ENCODE results near the gene FRMD1.

The FRMD1 gene

GRCh38 chr6:168042426-168043192 is 36.4 kb downstream of the FRMD1 start:
- FAIRE-seq, result no peak
- TF ChIP-seq POLR2AphosphoS5 (IDR thresholded peaks at IDR 0.05; ENCODE audit: low read depth, low read length) (no peak), POLR2A (IDR thresholded peaks at IDR 0.05; ENCODE audit: low read depth, low read length) (no peak), TAF1 (IDR thresholded peaks at IDR 0.05; ENCODE audit: borderline replicate concordance, low read depth, low read length) (no peak)

GRCh38 chr6:168041928-168042327 is 37.1 kb downstream of the FRMD1 start:
- TF ChIP-seq POLR2A (IDR thresholded peaks at IDR 0.05; ENCODE audit: low read depth, low read length) (no peak), TAF1 (IDR thresholded peaks at IDR 0.05; ENCODE audit: borderline replicate concordance, low read depth, low read length) (no peak), POLR2AphosphoS5 (IDR thresholded peaks at IDR 0.05; ENCODE audit: low read depth, low read length) (no peak)
- FAIRE-seq, result no peak
- DNase-seq (ENCODE audit: insufficient read length), result no peak

More at GRCh38 chr6:168042426-168043192, 36.4 kb downstream of the FRMD1 start:
- no peak for DNase-seq (ENCODE audit: insufficient read length)

- DNase-seq (ENCODE audit: insufficient read length) (no peak), FAIRE-seq (no peak)
- TF ChIP-seq TAF1 (IDR thresholded peaks at IDR 0.05; ENCODE audit: borderline replicate concordance, low read depth, low read length) (no peak), POLR2AphosphoS5 (IDR thresholded peaks at IDR 0.05; ENCODE audit: low read depth, low read length) (no peak), POLR2A (IDR thresholded peaks at IDR 0.05; ENCODE audit: low read depth, low read length) (no peak)
Observed at GRCh38 chr6:168040856-168041496, 38.0 kb downstream of the FRMD1 start.

GRCh38 chr6:168039849-168040248 is 39.2 kb downstream of the FRMD1 start:
- no peak for DNase-seq (ENCODE audit: insufficient read length)
- FAIRE-seq, result no peak
- TF ChIP-seq POLR2AphosphoS5 (IDR thresholded peaks at IDR 0.05; ENCODE audit: low read depth, low read length), result no peak
- TF ChIP-seq POLR2A (IDR thresholded peaks at IDR 0.05; ENCODE audit: low read depth, low read length), result no peak
- TF ChIP-seq TAF1 (IDR thresholded peaks at IDR 0.05; ENCODE audit: borderline replicate concordance, low read depth, low read length), result no peak

- DNase-seq (ENCODE audit: insufficient read length) (no peak), FAIRE-seq (no peak)
- no peak for TF ChIP-seq TAF1 (IDR thresholded peaks at IDR 0.05; ENCODE audit: borderline replicate concordance, low read depth, low read length)
- no peak for TF ChIP-seq POLR2A (IDR thresholded peaks at IDR 0.05; ENCODE audit: low read depth, low read length)
- no peak for TF ChIP-seq POLR2AphosphoS5 (IDR thresholded peaks at IDR 0.05; ENCODE audit: low read depth, low read length)
Observed at GRCh38 chr6:168039301-168039700, 39.7 kb downstream of the FRMD1 start.

GRCh38 chr6:168038576-168039140 is 40.4 kb downstream of the FRMD1 start:
- FAIRE-seq (no peak), DNase-seq (ENCODE audit: insufficient read length) (no peak)
- TF ChIP-seq POLR2AphosphoS5 (IDR thresholded peaks at IDR 0.05; ENCODE audit: low read depth, low read length), result no peak
- TF ChIP-seq TAF1 (IDR thresholded peaks at IDR 0.05; ENCODE audit: borderline replicate concordance, low read depth, low read length), result no peak
- no peak for TF ChIP-seq POLR2A (IDR thresholded peaks at IDR 0.05; ENCODE audit: low read depth, low read length)

- DNase-seq (ENCODE audit: insufficient read length) (no peak), FAIRE-seq (no peak)
Observed at GRCh38 chr6:168037856-168038255, 41.2 kb downstream of the FRMD1 start.

GRCh38 chr6:168037242-168037641 is 41.8 kb downstream of the FRMD1 start:
- FAIRE-seq (no peak), DNase-seq (ENCODE audit: insufficient read length) (no peak)
- TF ChIP-seq POLR2A (IDR thresholded peaks at IDR 0.05; ENCODE audit: low read depth, low read length), result no peak

More at GRCh38 chr6:168037856-168038255, 41.2 kb downstream of the FRMD1 start:
- TF ChIP-seq POLR2AphosphoS5 (IDR thresholded peaks at IDR 0.05; ENCODE audit: low read depth, low read length), result no peak
- TF ChIP-seq POLR2A (IDR thresholded peaks at IDR 0.05; ENCODE audit: low read depth, low read length), result no peak
- no peak for TF ChIP-seq TAF1 (IDR thresholded peaks at IDR 0.05; ENCODE audit: borderline replicate concordance, low read depth, low read length)

GRCh38 chr6:168035661-168036545 is 43.1 kb downstream of the FRMD1 start:
- no peak for FAIRE-seq
- no peak for TF ChIP-seq TAF1 (IDR thresholded peaks at IDR 0.05; ENCODE audit: borderline replicate concordance, low read depth, low read length)
- TF ChIP-seq POLR2A (IDR thresholded peaks at IDR 0.05; ENCODE audit: low read depth, low read length), result no peak
- TF ChIP-seq POLR2AphosphoS5 (IDR thresholded peaks at IDR 0.05; ENCODE audit: low read depth, low read length), result no peak
- DNase-seq (ENCODE audit: insufficient read length), result no peak

GRCh38 chr6:168035098-168035660 is 43.8 kb downstream of the FRMD1 start:
- DNase-seq (ENCODE audit: insufficient read length), result no peak
- TF ChIP-seq POLR2A (IDR thresholded peaks at IDR 0.05; ENCODE audit: low read depth, low read length) (no peak), TAF1 (IDR thresholded peaks at IDR 0.05; ENCODE audit: borderline replicate concordance, low read depth, low read length) (no peak), POLR2AphosphoS5 (IDR thresholded peaks at IDR 0.05; ENCODE audit: low read depth, low read length) (no peak)
- no peak for FAIRE-seq

GRCh38 chr6:168034537-168034936 is 44.5 kb downstream of the FRMD1 start:
- TF ChIP-seq TAF1 (IDR thresholded peaks at IDR 0.05; ENCODE audit: borderline replicate concordance, low read depth, low read length) (no peak), POLR2AphosphoS5 (IDR thresholded peaks at IDR 0.05; ENCODE audit: low read depth, low read length) (no peak), POLR2A (IDR thresholded peaks at IDR 0.05; ENCODE audit: low read depth, low read length) (no peak)
- FAIRE-seq, result no peak
- DNase-seq (ENCODE audit: insufficient read length), result no peak
